NOMO-1 treated with dmso at 0.1 percent for 144 hours (cell line): ENCODE data around the gene DOK4.
"Not testable (repeated sequence)": the region's sequence is repeated elsewhere in the genome, so short reads cannot be mapped to it uniquely, and the experiment has no call there.

Source experiments
- DNase-seq: peaks from one replicate; lab custom pipeline; 2025; ENCODE audit not compliant: unreplicated experiment; lab: John Stamatoyannopoulos, UW

DOK4 gene

GRCh38 chr16:57502048-57502775, 15.9 kb upstream of the DOK4 start:
- no peak for DNase-seq

GRCh38 chr16:57501492-57501891, 15.2 kb upstream of the DOK4 start:
- DNase-seq = no peak

- no peak for DNase-seq
Observed at GRCh38 chr16:57500578-57501111, 14.4 kb upstream of the DOK4 start.

GRCh38 chr16:57499941-57500340, 13.6 kb upstream of the DOK4 start:
- not testable (repeated sequence) for DNase-seq

- no peak for DNase-seq
Observed at GRCh38 chr16:57498031-57498430, 11.7 kb upstream of the DOK4 start.

GRCh38 chr16:57497121-57497520, 10.8 kb upstream of the DOK4 start:
- no peak for DNase-seq

- no peak for DNase-seq
Observed at GRCh38 chr16:57493767-57494166, 7.5 kb upstream of the DOK4 start.

- DNase-seq = no peak
Observed at GRCh38 chr16:57489229-57489628, 2.9 kb upstream of the DOK4 start.

GRCh38 chr16:57486858-57487834, 853 bp upstream of the DOK4 start:
- no peak for DNase-seq

- DNase-seq = no peak
Observed at GRCh38 chr16:57485091-57485915, 990 bp downstream of the DOK4 start.

- DNase-seq = no peak
Observed at GRCh38 chr16:57484515-57485005, 1.7 kb downstream of the DOK4 start.

GRCh38 chr16:57483725-57484514, 2.4 kb downstream of the DOK4 start:
- no peak for DNase-seq

GRCh38 chr16:57482845-57483545, 3.3 kb downstream of the DOK4 start:
- no peak for DNase-seq

- DNase-seq = no peak
Observed at GRCh38 chr16:57481421-57481820, 4.9 kb downstream of the DOK4 start.

GRCh38 chr16:57480754-57481230, 5.5 kb downstream of the DOK4 start:
- DNase-seq = no peak

GRCh38 chr16:57479976-57480753, 6.1 kb downstream of the DOK4 start:
- DNase-seq = no peak

- DNase-seq = no peak
Observed at GRCh38 chr16:57479205-57479975, 6.9 kb downstream of the DOK4 start.
